Gastrocnemius medialis (tissue), 4 donors: ENCODE data around the gene CCDC187.

ENCODE experiments used
- POLR2A ChIP-seq, 2 donors: fragments of 450-650 bp; IDR thresholded peaks; one replicate each; pipeline ENCODE4 v1.6.1; 2017; ENCODE audit warnings: antibody characterized with exemption in 2 of 2, mild to moderate bottlenecking in 2 of 2, moderate library complexity in 2 of 2
- TF ChIP-seq, protein P1 (sequence below), 5 experiments: fragments of 450-650 bp in 3 of 5; fragments of 200-600 bp in 2 of 5; sonication (generic) in 2 of 5; IDR thresholded peaks in 4 of 5; conservative IDR thresholded peaks in 1 of 5; 1 replicate in 4 of 5; 2 replicates in 1 of 5; pipeline ENCODE4 v1.5.1; 2016 to 2019; ENCODE audit warnings: antibody characterized with exemption in 5 of 5, mild to moderate bottlenecking in 3 of 5, moderate library complexity in 3 of 5

DNA sequence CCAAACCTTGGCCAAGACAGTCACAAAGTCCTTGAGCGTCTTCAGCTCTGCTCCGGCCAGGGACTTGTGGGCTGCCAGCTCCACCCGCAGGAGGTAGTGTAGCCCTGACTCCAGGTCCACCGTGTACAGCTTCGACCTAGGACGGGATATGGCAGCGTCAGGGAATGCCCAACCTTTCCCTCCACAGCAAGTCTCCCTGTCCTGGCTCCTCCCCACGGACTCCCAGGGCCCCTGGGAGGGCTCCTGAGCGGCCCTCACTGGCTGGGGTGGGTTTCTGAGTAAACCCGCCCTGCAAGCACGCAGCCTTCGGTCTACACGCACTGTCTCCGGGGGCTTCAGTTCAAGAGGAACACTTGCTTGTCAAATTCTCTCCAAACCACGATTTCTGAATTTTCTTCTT is 85.2 kb downstream of the CCDC187 start:
- TF ChIP-seq POLR2A (IDR thresholded peaks at IDR 0.05) = no peak
- TF ChIP-seq, protein P1, sequence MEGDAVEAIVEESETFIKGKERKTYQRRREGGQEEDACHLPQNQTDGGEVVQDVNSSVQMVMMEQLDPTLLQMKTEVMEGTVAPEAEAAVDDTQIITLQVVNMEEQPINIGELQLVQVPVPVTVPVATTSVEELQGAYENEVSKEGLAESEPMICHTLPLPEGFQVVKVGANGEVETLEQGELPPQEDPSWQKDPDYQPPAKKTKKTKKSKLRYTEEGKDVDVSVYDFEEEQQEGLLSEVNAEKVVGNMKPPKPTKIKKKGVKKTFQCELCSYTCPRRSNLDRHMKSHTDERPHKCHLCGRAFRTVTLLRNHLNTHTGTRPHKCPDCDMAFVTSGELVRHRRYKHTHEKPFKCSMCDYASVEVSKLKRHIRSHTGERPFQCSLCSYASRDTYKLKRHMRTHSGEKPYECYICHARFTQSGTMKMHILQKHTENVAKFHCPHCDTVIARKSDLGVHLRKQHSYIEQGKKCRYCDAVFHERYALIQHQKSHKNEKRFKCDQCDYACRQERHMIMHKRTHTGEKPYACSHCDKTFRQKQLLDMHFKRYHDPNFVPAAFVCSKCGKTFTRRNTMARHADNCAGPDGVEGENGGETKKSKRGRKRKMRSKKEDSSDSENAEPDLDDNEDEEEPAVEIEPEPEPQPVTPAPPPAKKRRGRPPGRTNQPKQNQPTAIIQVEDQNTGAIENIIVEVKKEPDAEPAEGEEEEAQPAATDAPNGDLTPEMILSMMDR (IDR thresholded peaks at IDR 0.05 in 4 of 5, conservative IDR thresholded peaks at IDR 0.05 in 1 of 5) = no peak
